ENCODE measurements around the gene GAPT. TPM values are rescaled to one million over a fixed set of nuclear protein-coding genes. Genes with fewer than 3 reads are reported as not detected.

GAPT gene
- polyA plus RNA-seq, 1 donor from 2014 or later, result 237 TPM

GRCh38 chr5:58481828-58482227, 9.4 kb upstream of the GAPT start:
- Mint-ChIP-seq H3K36me3 (no peaks in the 10 kb centered on the region), H3K4me1 (peaks cover 22 to 34% (median 29%) of the 10 kb centered on the region in 3 donors), H3K27me3 (no peaks in the 10 kb centered on the region), H3K4me3 (no peak overlapping the region), H3K9me3 (no peaks in the 10 kb centered on the region), H3K27ac (no peak overlapping the region)

GRCh38 chr5:58482536-58482935, 8.7 kb upstream of the GAPT start:
- Mint-ChIP-seq H3K9me3 (no peaks in the 10 kb centered on the region), H3K4me1 (peaks cover 20 to 29% (median 25%) of the 10 kb centered on the region in 3 donors), H3K27me3 (no peaks in the 10 kb centered on the region), H3K4me3 (no peak overlapping the region), H3K36me3 (no peaks in the 10 kb centered on the region), H3K27ac (no peak overlapping the region)

GRCh38 chr5:58484505-58484904, 6.7 kb upstream of the GAPT start:
- no peaks in the 10 kb centered on the region for H3K36me3 Mint-ChIP-seq
- H3K4me1 Mint-ChIP-seq, result peaks cover 21 to 27% (median 24%) of the 10 kb centered on the region in 3 donors
- no peaks in the 10 kb centered on the region for H3K27me3 Mint-ChIP-seq
- no peaks in the 10 kb centered on the region for H3K9me3 Mint-ChIP-seq
- peak overlapping the region in 1 of 3 donors; percentile 11 for H3K27ac Mint-ChIP-seq
- peak overlapping the region in 2 of 4 donors; percentile 10 to 71 for H3K4me3 Mint-ChIP-seq

GRCh38 chr5:58486290-58486689, 4.9 kb upstream of the GAPT start:
- H3K36me3 Mint-ChIP-seq, result no peaks in the 10 kb centered on the region

GRCh38 chr5:58490402-58491050, 709 bp upstream of the GAPT start:
- Mint-ChIP-seq H3K36me3 (peaks cover 11% of the 10 kb centered on the region), H3K4me3 (peak overlapping the region; percentile 13 to 89 (median 62)), H3K4me1 (peaks cover 31 to 35% (median 32%) of the 10 kb centered on the region in 3 donors), H3K27me3 (no peaks in the 10 kb centered on the region), H3K9me3 (no peaks in the 10 kb centered on the region), H3K27ac (peak overlapping the region; percentile 11 to 73 (median 64))

More at GRCh38 chr5:58486290-58486689, 4.9 kb upstream of the GAPT start:
- Mint-ChIP-seq H3K9me3 (no peaks in the 10 kb centered on the region), H3K27me3 (no peaks in the 10 kb centered on the region), H3K4me1 (peaks cover 30 to 37% (median 33%) of the 10 kb centered on the region in 3 donors), H3K27ac (no peak overlapping the region), H3K4me3 (no peak overlapping the region)

GRCh38 chr5:58493141-58493540, 1.9 kb downstream of the GAPT start:
- Mint-ChIP-seq H3K36me3 (peaks cover 16% of the 10 kb centered on the region), H3K4me1 (peaks cover 49 to 50% (median 50%) of the 10 kb centered on the region in 3 donors), H3K27me3 (no peaks in the 10 kb centered on the region), H3K4me3 (peak overlapping the region; percentile 74 to 91 (median 88)), H3K9me3 (no peaks in the 10 kb centered on the region), H3K27ac (peak overlapping the region in 2 of 3 donors; percentile 67 to 71)

- Mint-ChIP-seq H3K4me1 (peaks cover 64 to 67% (median 65%) of the 10 kb centered on the region in 3 donors), H3K36me3 (peaks cover 19% of the 10 kb centered on the region), H3K27ac (peak overlapping the region in 1 of 3 donors; percentile 54), H3K27me3 (no peaks in the 10 kb centered on the region), H3K4me3 (peak overlapping the region in 1 of 4 donors; percentile 63), H3K9me3 (no peaks in the 10 kb centered on the region)
Observed at GRCh38 chr5:58496488-58496887, 5.3 kb downstream of the GAPT start.

- H3K27me3 Mint-ChIP-seq, result no peaks in the 10 kb centered on the region
- peaks cover 22% of the 10 kb centered on the region for H3K36me3 Mint-ChIP-seq
- peak overlapping the region in 1 of 4 donors; percentile 63 for H3K4me3 Mint-ChIP-seq
- no peaks in the 10 kb centered on the region for H3K9me3 Mint-ChIP-seq
- H3K27ac Mint-ChIP-seq, result peak overlapping the region; percentile 17 to 88 (median 66)
- peaks cover 67 to 75% (median 68%) of the 10 kb centered on the region in 3 donors for H3K4me1 Mint-ChIP-seq
Observed at GRCh38 chr5:58497386-58497785, 6.2 kb downstream of the GAPT start.

GRCh38 chr5:58497921-58498320, 6.7 kb downstream of the GAPT start:
- H3K27ac Mint-ChIP-seq, result peak overlapping the region; percentile 17 to 88 (median 66)

GRCh38 chr5:58498340-58498942, 7.2 kb downstream of the GAPT start:
- H3K4me3 Mint-ChIP-seq, result peak overlapping the region in 3 of 4 donors; percentile 63 to 90 (median 78)
- peak overlapping the region in 2 of 3 donors; percentile 66 to 88 for H3K27ac Mint-ChIP-seq
- no peaks in the 10 kb centered on the region for H3K27me3 Mint-ChIP-seq
- H3K4me1 Mint-ChIP-seq, result peaks cover 72 to 79% (median 73%) of the 10 kb centered on the region in 3 donors
- no peaks in the 10 kb centered on the region for H3K9me3 Mint-ChIP-seq
- H3K36me3 Mint-ChIP-seq, result peaks cover 20% of the 10 kb centered on the region

More at GRCh38 chr5:58497921-58498320, 6.7 kb downstream of the GAPT start:
- peaks cover 24% of the 10 kb centered on the region for H3K36me3 Mint-ChIP-seq
- no peaks in the 10 kb centered on the region for H3K27me3 Mint-ChIP-seq
- H3K4me1 Mint-ChIP-seq, result peaks cover 72 to 80% (median 73%) of the 10 kb centered on the region in 3 donors
- H3K9me3 Mint-ChIP-seq, result no peaks in the 10 kb centered on the region
- peak overlapping the region in 1 of 4 donors; percentile 63 for H3K4me3 Mint-ChIP-seq

GRCh38 chr5:58499231-58499630, 8.0 kb downstream of the GAPT start:
- Mint-ChIP-seq H3K27ac (peak overlapping the region; percentile 66 to 88 (median 82)), H3K36me3 (peaks cover 17% of the 10 kb centered on the region), H3K4me3 (peak overlapping the region in 3 of 4 donors; percentile 63 to 90 (median 78)), H3K27me3 (no peaks in the 10 kb centered on the region), H3K4me1 (peaks cover 69 to 80% (median 73%) of the 10 kb centered on the region in 3 donors), H3K9me3 (no peaks in the 10 kb centered on the region)

- Mint-ChIP-seq H3K9me3 (no peaks in the 10 kb centered on the region), H3K27ac (peak overlapping the region; percentile 66 to 87 (median 82)), H3K4me3 (peak overlapping the region; percentile 39 to 90 (median 82)), H3K4me1 (peaks cover 76 to 80% (median 78%) of the 10 kb centered on the region in 3 donors), H3K36me3 (peaks cover 17% of the 10 kb centered on the region), H3K27me3 (no peaks in the 10 kb centered on the region)
Observed at GRCh38 chr5:58499941-58500340, 8.7 kb downstream of the GAPT start.

- Mint-ChIP-seq H3K4me3 (no peak overlapping the region), H3K27me3 (no peaks in the 10 kb centered on the region), H3K4me1 (peaks cover 79 to 84% (median 82%) of the 10 kb centered on the region in 3 donors), H3K27ac (no peak overlapping the region), H3K36me3 (peaks cover 8% of the 10 kb centered on the region), H3K9me3 (no peaks in the 10 kb centered on the region)
Observed at GRCh38 chr5:58501778-58502417, 10.7 kb downstream of the GAPT start.

- peaks cover 72 to 78% (median 78%) of the 10 kb centered on the region in 3 donors for H3K4me1 Mint-ChIP-seq
- H3K27me3 Mint-ChIP-seq, result no peaks in the 10 kb centered on the region
Observed at GRCh38 chr5:58503390-58504046, 12.3 kb downstream of the GAPT start.

More at GRCh38 chr5:58503390-58504046, 12.3 kb downstream of the GAPT start:
- Mint-ChIP-seq H3K36me3 (peaks cover 8% of the 10 kb centered on the region), H3K4me3 (peak overlapping the region in 1 of 4 donors; percentile 70), H3K27ac (no peak overlapping the region), H3K9me3 (no peaks in the 10 kb centered on the region)

Measured in IgD-negative memory B cell (primary cell).